K562 (cell line): ENCODE results near the gene SBNO1. TPM values are rescaled to one million over a fixed set of nuclear protein-coding genes. Genes with fewer than 3 reads are reported as not detected.

ENCODE experiments used
- ATAC-seq: fragments of 200-7000 bp; cut with Tn5 transposase; 3 replicates; pipeline ENCODE4 v1.9.1; 2020; ENCODE audit warnings: moderate library complexity
- BruUV-seq: library from RNA; stranded (reverse); fragments of 400-500 nt; replicated peaks from 2 replicates; lab custom pipeline; 2021; lab: Mats Ljungman, UMichigan
- CTCF ChIA-PET: fragments of 300-600 bp; formaldehyde crosslinking; extraction: SDS; loops from one replicate; lab custom pipeline; 2021; ENCODE audit warnings: low intra/inter-chr PET ratio; lab: Yijun Ruan, JAX
- POLR2A ChIA-PET: fragments of 300-600, 350-650 bp; sonication (Branson Sonifier 250); formaldehyde crosslinking; extraction: SDS; loops from one replicate; lab custom pipeline; 2021; ENCODE audit warnings: antibody characterized with exemption, inconsistent platforms; lab: Yijun Ruan, JAX
- DNase-seq, 4 experiments: peaks; one replicate each; pipeline versions ENCODE4 v3.0.0 to v3.0.0-alpha.2; 2011 to 2018; ENCODE audit warnings: low spot score in 3 of 4, mixed read lengths in 3 of 4; ENCODE audit errors: extremely low read depth in 1 of 4
- FAIRE-seq: peaks from 2 replicates; lab custom pipeline; 2011; peaks lifted over from hg19 to GRCh38; lab: Jason Lieb, UNC
- H2AFZ ChIP-seq: 2 replicates; pipeline ENCODE4 v1.6.0; 2011; ENCODE audit warnings: low read depth, low read length, control low read depth, inconsistent platforms
- H3K27ac ChIP-seq: fragments of 200-600 bp; 3 replicates; pipeline ENCODE4 v1.8.0; 2011; ENCODE audit warnings: low read depth, mild to moderate bottlenecking, control low read depth, inconsistent platforms, low read length, moderate library complexity, mixed read lengths; ENCODE audit errors: extremely low read depth
- H3K27me3 ChIP-seq, 2 experiments: fragments of 300-600 bp in 1 of 2; 2 replicates in 1 of 2; 3 replicates in 1 of 2; pipeline versions ENCODE4 v1.6.0 to v1.8.0; 2011; ENCODE audit warnings: inconsistent platforms in 2 of 2, low read length in 2 of 2, mild to moderate bottlenecking in 1 of 2, mixed read lengths in 1 of 2, moderate library complexity in 1 of 2; ENCODE audit not compliant: control insufficient read depth in 2 of 2, insufficient read depth in 2 of 2
- H3K36me3 ChIP-seq: fragments of 300-600 bp; 3 replicates; pipeline ENCODE4 v1.8.0; 2011; ENCODE audit warnings: mild to moderate bottlenecking, low read length, inconsistent platforms; ENCODE audit not compliant: control insufficient read depth, insufficient read depth
- H3K4me1 ChIP-seq, 2 experiments: fragments of 200-600 bp in 1 of 2; replicated peaks in 1 of 2; 2 replicates in 1 of 2; 3 replicates in 1 of 2; pipeline versions ENCODE4 v1.5.1 to v1.8.0; 2011; ENCODE audit warnings: inconsistent platforms in 2 of 2, low read length in 2 of 2, mild to moderate bottlenecking in 1 of 2, mixed read lengths in 1 of 2, moderate library complexity in 1 of 2; ENCODE audit not compliant: control insufficient read depth in 2 of 2, insufficient read depth in 2 of 2
- H3K4me2 ChIP-seq: 2 replicates; pipeline ENCODE4 v1.6.1; 2011; ENCODE audit warnings: low read length, control low read depth, inconsistent platforms, mixed read lengths; ENCODE audit not compliant: insufficient read depth
- H3K4me3 ChIP-seq: fragments of 200-600 bp; sonication (generic), shearing (Covaris generic); 2 replicates; pipeline ENCODE4 v1.5.1; 2016; ENCODE audit warnings: control low read depth, inconsistent platforms
- H3K79me2 ChIP-seq: fragments of 200-600 bp; 3 replicates; pipeline ENCODE4 v1.8.0; 2011; ENCODE audit warnings: low read length, inconsistent platforms; ENCODE audit not compliant: control insufficient read depth, insufficient read depth
- H3K9ac ChIP-seq, 2 experiments: 2 replicates each; pipeline versions ENCODE4 v1.6.0 to v1.6.1; 2011; ENCODE audit warnings: low read depth in 2 of 2, low read length in 2 of 2, control low read depth in 1 of 2, inconsistent platforms in 1 of 2, mild to moderate bottlenecking in 1 of 2, mixed read lengths in 1 of 2; ENCODE audit not compliant: insufficient read depth in 1 of 2
- H3K9me1 ChIP-seq: one replicate; pipeline ENCODE4 v1.6.0; 2011; ENCODE audit warnings: inconsistent platforms, mild to moderate bottlenecking, low read length, moderate library complexity; ENCODE audit not compliant: control insufficient read depth, insufficient read depth
- H3K9me3 ChIP-seq: replicated peaks from 2 replicates; pipeline ENCODE4 v1.5.1; 2011; ENCODE audit warnings: low read depth, low read length, inconsistent platforms; ENCODE audit not compliant: control insufficient read depth, insufficient read depth
- H4K20me1 ChIP-seq: replicated peaks from 2 replicates; pipeline ENCODE4 v1.6.1; 2011; ENCODE audit warnings: low read length, inconsistent platforms, mixed read lengths; ENCODE audit not compliant: control insufficient read depth, insufficient read depth
- NR2C2 ChIP-seq, 2 experiments: fragments of 200-800 bp in 1 of 2; sonication (Bioruptor generic) in 1 of 2; sonication (generic) in 1 of 2; formaldehyde crosslinking in 1 of 2; IDR thresholded peaks; 2 replicates each; pipeline versions ENCODE4 v1.6.1 to v1.8.0; 2016 to 2022; ENCODE audit warnings: mild to moderate bottlenecking in 1 of 2, missing compliant biosample characterization in 1 of 2, missing genetic modification characterization in 1 of 2, missing genetic modification reagents in 1 of 2
- PHF8 ChIP-seq: fragments of 200-600 bp; sonication (generic); IDR thresholded peaks from 2 replicates; pipeline ENCODE4 v1.6.1; 2012; ENCODE audit warnings: mixed run types, mild to moderate bottlenecking, inconsistent platforms, low read length, moderate library complexity, borderline replicate concordance
- RB1 ChIP-seq: fragments of 450-650 bp; IDR thresholded peaks from 2 replicates; pipeline ENCODE4 v1.6.1; 2017; ENCODE audit warnings: low read depth, mild to moderate bottlenecking
- RBFOX2 ChIP-seq: fragments of 200-400 bp; formaldehyde crosslinking; IDR thresholded peaks from 2 replicates; pipeline ENCODE4 v1.6.1; 2017; ENCODE audit warnings: low read depth, mild to moderate bottlenecking, low read length, moderate library complexity
- RERE ChIP-seq: sonication (generic); formaldehyde crosslinking; IDR thresholded peaks from 2 replicates; pipeline ENCODE4 v1.8.0; 2023; ENCODE audit warnings: missing genetic modification reagents, mild to moderate bottlenecking, borderline replicate concordance
- U2AF1 ChIP-seq: fragments of 200-400 bp; formaldehyde crosslinking; optimal IDR thresholded peaks from 2 replicates; pipeline ENCODE3; 2017; ENCODE audit warnings: mild to moderate bottlenecking, low read depth, low read length, moderate library complexity
- YY1 ChIP-seq, 3 experiments: IDR thresholded peaks; 2 replicates each; pipeline ENCODE4 v1.6.1; 2011; ENCODE audit warnings: low read length in 2 of 3, mild to moderate bottlenecking in 2 of 3, moderate library complexity in 2 of 3, borderline replicate concordance in 1 of 3, control low read depth in 1 of 3, low read depth in 1 of 3; ENCODE audit not compliant: insufficient read depth in 3 of 3, insufficient replicate concordance in 2 of 3, control insufficient read depth in 1 of 3, insufficient read length in 1 of 3; ENCODE audit errors: extremely low read depth in 1 of 3
- WGBS: fragments of 100-300 bp; shearing (Covaris generic); methylation state at CpG from one replicate; pipeline ENCODE4 v1.1.6; 2016; ENCODE audit warnings: low coverage, mixed read lengths; ENCODE audit not compliant: insufficient coverage; ENCODE audit errors: missing lambda C conversion rate; 5-methylcytosine and 5-hydroxymethylcytosine counted together
- in situ Hi-C: fragments of 300-500 bp; cut with MboI; formaldehyde crosslinking; loops from 4 replicates; pipeline ENCODE4 v1.15.0; 2018; ENCODE audit warnings: inconsistent platforms, mixed read lengths
- intact Hi-C: fragments of 100-400 bp; cut with micrococcal nuclease; formaldehyde crosslinking; loops from 2 replicates; pipeline ENCODE4 v1.14.2; 2022
- polyA plus RNA-seq, 8 experiments: library from polyadenylated mRNA; depleted of rRNA in 4 of 8; stranded (reverse) in 5 of 8; unstranded in 3 of 8; fragments of >200 nt; fragmentation: Nextera tagmentation in 2 of 8; fragmentation: Illumina TruSeq in 1 of 8; extraction: Ambion mirVana in 2 of 8; extraction: Trizol in 1 of 8; gene quantifications; 2 replicates each; pipeline versions ENCODE4 v1.2.1 to v1.2.3, GENCODE V29; 2011 to 2014; ENCODE audit warnings: inconsistent platforms in 1 of 8, missing spikeins in 1 of 8
- total RNA-seq, 7 experiments: library from RNA; depleted of rRNA in 6 of 7; stranded (reverse); fragments of >200 nt in 6 of 7; fragmentation: Illumina TruSeq in 2 of 7; extraction: Trizol in 2 of 7; gene quantifications; 2 replicates each; pipeline versions ENCODE4 v1.2.1 to v1.2.3, GENCODE V29; 2011 to 2021; ENCODE audit warnings: low replicate concordance in 1 of 7
- TF ChIP-seq, protein P1 (sequence below): fragments of 450-650 bp; IDR thresholded peaks from 2 replicates; pipeline ENCODE4 v1.6.1; 2017; ENCODE audit warnings: antibody characterized with exemption, mild to moderate bottlenecking

The SBNO1 gene
- total and polyA plus RNA-seq, 9 of the 15 experiments (the other 6 are each of a cell fraction or from before 2014, with no cell fraction given): 14.9 to 77.1 (median 35.9) TPM

- ChIA-PET CTCF (no interaction called here), POLR2A (interaction anchor here (0.7 to 1.1 kb wide), 2 partner anchors 14 to 105 kb away, joined by 3 read pairs; no protein-coding TSS in a partner anchor)
- DNase-seq (peak; percentile 61 to 70 (median 68)), ATAC-seq (peak; percentile 12), FAIRE-seq (no peak)
- BruUV-seq: no TSS peak
- peak overlapping the region; percentile 46 for H3K4me3 ChIP-seq
- H3K4me2 ChIP-seq: peak overlapping the region; percentile 68
- H3K27ac ChIP-seq: peak overlapping the region; percentile 83
- peaks cover 57% of the 10 kb centered on the region for H3K36me3 ChIP-seq
- no peaks in the 10 kb centered on the region for H3K27me3 ChIP-seq
- 5% methylated on average over 38 of the region's 66 CpGs for WGBS
- peak overlapping the region; percentile 70 to 94 for H3K9ac ChIP-seq
- in situ Hi-C loops (loop anchor here (25.0 kb wide), 1 partner anchor 1552 kb away; no protein-coding TSS in a partner anchor), intact Hi-C loops (loop anchor here (2.0 to 10.0 kb wide), 3 partner anchors 69 to 325 kb away; partner anchors contain the start of genes ATP6V0A2 and SNRNP35)
- H2AFZ ChIP-seq: no peak overlapping the region
- no peaks in the 10 kb centered on the region for H3K9me3 ChIP-seq
- peaks cover 86% of the 10 kb centered on the region for H3K79me2 ChIP-seq
- no peaks in the 10 kb centered on the region for H3K9me1 ChIP-seq
- H3K4me1 ChIP-seq: peaks cover 36 to 42% of the 10 kb centered on the region in 2 experiments
- peaks cover 26% of the 10 kb centered on the region for H4K20me1 ChIP-seq
- TF ChIP-seq, protein P1, sequence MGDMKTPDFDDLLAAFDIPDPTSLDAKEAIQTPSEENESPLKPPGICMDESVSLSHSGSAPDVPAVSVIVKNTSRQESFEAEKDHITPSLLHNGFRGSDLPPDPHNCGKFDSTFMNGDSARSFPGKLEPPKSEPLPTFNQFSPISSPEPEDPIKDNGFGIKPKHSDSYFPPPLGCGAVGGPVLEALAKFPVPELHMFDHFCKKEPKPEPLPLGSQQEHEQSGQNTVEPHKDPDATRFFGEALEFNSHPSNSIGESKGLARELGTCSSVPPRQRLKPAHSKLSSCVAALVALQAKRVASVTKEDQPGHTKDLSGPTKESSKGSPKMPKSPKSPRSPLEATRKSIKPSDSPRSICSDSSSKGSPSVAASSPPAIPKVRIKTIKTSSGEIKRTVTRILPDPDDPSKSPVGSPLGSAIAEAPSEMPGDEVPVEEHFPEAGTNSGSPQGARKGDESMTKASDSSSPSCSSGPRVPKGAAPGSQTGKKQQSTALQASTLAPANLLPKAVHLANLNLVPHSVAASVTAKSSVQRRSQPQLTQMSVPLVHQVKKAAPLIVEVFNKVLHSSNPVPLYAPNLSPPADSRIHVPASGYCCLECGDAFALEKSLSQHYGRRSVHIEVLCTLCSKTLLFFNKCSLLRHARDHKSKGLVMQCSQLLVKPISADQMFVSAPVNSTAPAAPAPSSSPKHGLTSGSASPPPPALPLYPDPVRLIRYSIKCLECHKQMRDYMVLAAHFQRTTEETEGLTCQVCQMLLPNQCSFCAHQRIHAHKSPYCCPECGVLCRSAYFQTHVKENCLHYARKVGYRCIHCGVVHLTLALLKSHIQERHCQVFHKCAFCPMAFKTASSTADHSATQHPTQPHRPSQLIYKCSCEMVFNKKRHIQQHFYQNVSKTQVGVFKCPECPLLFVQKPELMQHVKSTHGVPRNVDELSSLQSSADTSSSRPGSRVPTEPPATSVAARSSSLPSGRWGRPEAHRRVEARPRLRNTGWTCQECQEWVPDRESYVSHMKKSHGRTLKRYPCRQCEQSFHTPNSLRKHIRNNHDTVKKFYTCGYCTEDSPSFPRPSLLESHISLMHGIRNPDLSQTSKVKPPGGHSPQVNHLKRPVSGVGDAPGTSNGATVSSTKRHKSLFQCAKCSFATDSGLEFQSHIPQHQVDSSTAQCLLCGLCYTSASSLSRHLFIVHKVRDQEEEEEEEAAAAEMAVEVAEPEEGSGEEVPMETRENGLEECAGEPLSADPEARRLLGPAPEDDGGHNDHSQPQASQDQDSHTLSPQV: 0 out of 2 replicates have a peak, but pooled peaks have one; percentile 55
- peak; percentile 17; the same call in 1 of the 2 replicates for TF ChIP-seq PHF8
- TF ChIP-seq YY1 (IDR thresholded peaks at IDR 0.05; ENCODE audit: borderline replicate concordance in 1 of 3, control insufficient read depth in 1 of 3, extremely low read depth in 1 of 3, insufficient read depth in 3 of 3, insufficient read length in 1 of 3, insufficient replicate concordance in 2 of 3, low read depth in 1 of 3, low read length in 2 of 3): peak in 1 of 3 experiments; percentile 59
- peak; percentile 64; the same call in 1 of the 2 replicates for TF ChIP-seq RB1
- TF ChIP-seq NR2C2 (CRISPR knock-in tag; IDR thresholded peaks at IDR 0.05): no peak
- 0 out of 2 replicates have a peak, but pooled peaks have one; percentile 37 for TF ChIP-seq NR2C2 (tag; IDR thresholded peaks at IDR 0.05)
- TF ChIP-seq RBFOX2: peak; percentile 78
- TF ChIP-seq RERE (CRISPR knock-in tag): no peak
- no peak for TF ChIP-seq U2AF1
These were observed 25.1 kb upstream of the SBNO1 start for GRCh38 chr12:123389560-123390351.
